T follicular helper cell (primary cell): Measurements from ENCODE around the gene HSD17B1.
"Not testable (repeated sequence)": the region's sequence is repeated elsewhere in the genome, so short reads cannot be mapped to it uniquely, and the experiment has no call there.

ENCODE experiments used
- DNase-seq: peaks from one replicate; pipeline ENCODE4 v3.0.0-alpha.2; 2020; ENCODE audit warnings: low read depth

The HSD17B1 gene

GRCh38 chr17:42547698-42548069, 5.0 kb upstream of the HSD17B1 start:
- no peak for DNase-seq

GRCh38 chr17:42548070-42548837, 4.5 kb upstream of the HSD17B1 start:
- peak; percentile 66 for DNase-seq

- DNase-seq: no peak
Measured at GRCh38 chr17:42548993-42549755, 3.5 kb upstream of the HSD17B1 start.

- DNase-seq: no peak
Measured at GRCh38 chr17:42553161-42553818, 567 bp downstream of the HSD17B1 start.

- DNase-seq: no peak
Measured at GRCh38 chr17:42553866-42554249, 1.1 kb downstream of the HSD17B1 start.

GRCh38 chr17:42554250-42555121, 1.8 kb downstream of the HSD17B1 start:
- DNase-seq: peak; percentile 54

GRCh38 chr17:42555122-42555622, 2.4 kb downstream of the HSD17B1 start:
- DNase-seq: no peak

- DNase-seq: not testable (repeated sequence)
Measured at GRCh38 chr17:42555961-42556617, 3.4 kb downstream of the HSD17B1 start.

GRCh38 chr17:42559075-42559474, 6.4 kb downstream of the HSD17B1 start:
- no peak for DNase-seq

GRCh38 chr17:42560246-42560645, 7.5 kb downstream of the HSD17B1 start:
- DNase-seq: no peak

GRCh38 chr17:42561897-42562387, 9.2 kb downstream of the HSD17B1 start, which contains the start of gene COASY:
Gene COASY, plus strand, starts transcription at chr17:42562148. Its CDS starts 475 bp downstream, at chr17:42562623.
- DNase-seq: peak; percentile 86

GRCh38 chr17:42562388-42563142, 9.8 kb downstream of the HSD17B1 start:
- no peak for DNase-seq

- no peak for DNase-seq
Measured at GRCh38 chr17:42563143-42563509, 10.4 kb downstream of the HSD17B1 start.

GRCh38 chr17:42563543-42563942, 10.8 kb downstream of the HSD17B1 start:
- no peak for DNase-seq

- DNase-seq: no peak
Measured at GRCh38 chr17:42563950-42564349, 11.2 kb downstream of the HSD17B1 start.

- no peak for DNase-seq
Measured at GRCh38 chr17:42564815-42565522, 12.2 kb downstream of the HSD17B1 start.

GRCh38 chr17:42565523-42566214, 12.9 kb downstream of the HSD17B1 start:
- no peak for DNase-seq

GRCh38 chr17:42566215-42566882, 13.6 kb downstream of the HSD17B1 start:
- no peak for DNase-seq
